BLaER1 treated with 17β-estradiol and CSF1 and Interleukin-3, amounts not matched to agents 10 nM and 100 nM (cell line): Measurements from ENCODE around the gene MAPK1.

Experiments used
- H3K27ac ChIP-seq, 11 experiments: shearing (Covaris generic); formaldehyde crosslinking; 2 replicates each; pipeline ENCODE4 v1.8.1; 2022
- H3K27me3 ChIP-seq, 11 experiments: shearing (Covaris generic); formaldehyde crosslinking; 2 replicates each; pipeline ENCODE4 v1.8.1; 2022
- H3K36me3 ChIP-seq, 11 experiments: shearing (Covaris generic); formaldehyde crosslinking; 2 replicates each; pipeline ENCODE4 v1.8.1; 2022
- H3K4me1 ChIP-seq, 10 experiments: shearing (Covaris generic); formaldehyde crosslinking; 2 replicates each; pipeline ENCODE4 v1.8.1; 2022
- H3K4me2 ChIP-seq, 11 experiments: shearing (Covaris generic); formaldehyde crosslinking; 2 replicates each; pipeline ENCODE4 v1.8.1; 2022
- H3K4me3 ChIP-seq, 10 experiments: shearing (Covaris generic); formaldehyde crosslinking; 2 replicates each; pipeline ENCODE4 v1.8.1; 2022
- H3K9ac ChIP-seq, 11 experiments: shearing (Covaris generic); formaldehyde crosslinking; 2 replicates each; pipeline ENCODE4 v1.8.1; 2022
- H3K9me3 ChIP-seq, 11 experiments: shearing (Covaris generic); formaldehyde crosslinking; replicated peaks in 1 of 11; 2 replicates each; pipeline ENCODE4 v1.8.1; 2022
- H4K20me1 ChIP-seq, 11 experiments: shearing (Covaris generic); formaldehyde crosslinking; 2 replicates each; pipeline ENCODE4 v1.8.1; 2022
- Cebpa-rat ChIP-seq, 11 experiments: shearing (Covaris generic); IDR thresholded peaks; 2 replicates each; pipeline ENCODE4 v1.8.1; 2022

The MAPK1 gene

GRCh38 chr22:21862386-21863245, 4.8 kb downstream of the MAPK1 start:
- H3K4me2 ChIP-seq, result peak overlapping the region; percentile 32 to 96 (median 85)
- TF ChIP-seq Cebpa-rat (IDR thresholded peaks at IDR 0.05), result no peak; a peak in 1 of 22 replicates
- peaks cover 90 to 98% (median 96%) of the 10 kb centered on the region in 11 experiments for H4K20me1 ChIP-seq
- H3K9ac ChIP-seq, result no peak overlapping the region
- peaks cover 69 to 85% (median 80%) of the 10 kb centered on the region in 10 experiments for H3K4me1 ChIP-seq
- no peaks in the 10 kb centered on the region for H3K9me3 ChIP-seq
- H3K27ac ChIP-seq, result peak overlapping the region in 5 of 11 experiments; percentile 11 to 49 (median 14); a peak in 7 of 22 replicates
- H3K36me3 ChIP-seq, result peaks cover 0 to 21% (median 10%) of the 10 kb centered on the region in 11 experiments; a peak in 8 of 22 replicates
- H3K4me3 ChIP-seq, result no peak overlapping the region
- H3K27me3 ChIP-seq, result no peaks in the 10 kb centered on the region

- peak overlapping the region in 1 of 11 experiments; percentile 31; a peak in 3 of 22 replicates for H3K9ac ChIP-seq
- peak overlapping the region; percentile 32 to 96 (median 85); a peak in 21 of 22 replicates for H3K4me2 ChIP-seq
- peaks cover 0 to 29% (median 13%) of the 10 kb centered on the region in 11 experiments; a peak in 11 of 22 replicates for H3K36me3 ChIP-seq
- H3K27ac ChIP-seq, result peak overlapping the region in 9 of 11 experiments; percentile 5 to 49 (median 20); a peak in 9 of 22 replicates
- TF ChIP-seq Cebpa-rat (IDR thresholded peaks at IDR 0.05), result no peak; a peak in 1 of 22 replicates
- no peaks in the 10 kb centered on the region for H3K27me3 ChIP-seq
- peaks cover 72 to 91% (median 81%) of the 10 kb centered on the region in 10 experiments for H3K4me1 ChIP-seq
- H3K9me3 ChIP-seq, result no peaks in the 10 kb centered on the region
- no peak overlapping the region for H3K4me3 ChIP-seq
- peaks cover 98 to 100% (median 100%) of the 10 kb centered on the region in 11 experiments for H4K20me1 ChIP-seq
Measured at GRCh38 chr22:21861851-21862250, 5.6 kb downstream of the MAPK1 start.

GRCh38 chr22:21861264-21861848, 6.1 kb downstream of the MAPK1 start:
- Histone ChIP-seq H3K9ac (peak overlapping the region in 1 of 11 experiments; percentile 31; a peak in 3 of 22 replicates), H3K4me3 (no peak overlapping the region), H3K36me3 (peaks cover 0 to 33% (median 13%) of the 10 kb centered on the region in 11 experiments; a peak in 11 of 22 replicates), H3K27ac (peak overlapping the region in 9 of 11 experiments; percentile 5 to 49 (median 20); a peak in 11 of 22 replicates), H3K4me1 (peaks cover 76 to 96% (median 82%) of the 10 kb centered on the region in 10 experiments), H3K4me2 (peak overlapping the region; percentile 32 to 96 (median 85)), H3K27me3 (no peaks in the 10 kb centered on the region), H3K9me3 (no peaks in the 10 kb centered on the region), H4K20me1 (peaks cover 99 to 100% (median 100%) of the 10 kb centered on the region in 11 experiments)
- TF ChIP-seq Cebpa-rat (IDR thresholded peaks at IDR 0.05), result no peak

- H4K20me1 ChIP-seq, result peaks cover 99 to 100% (median 100%) of the 10 kb centered on the region in 11 experiments
- H3K9ac ChIP-seq, result peak overlapping the region in 1 of 11 experiments; percentile 7; a peak in 2 of 22 replicates
- H3K4me2 ChIP-seq, result peak overlapping the region; percentile 32 to 96 (median 85); a peak in 21 of 22 replicates
- no peak for TF ChIP-seq Cebpa-rat (IDR thresholded peaks at IDR 0.05)
- H3K9me3 ChIP-seq, result no peaks in the 10 kb centered on the region
- H3K4me3 ChIP-seq, result no peak overlapping the region
- peaks cover 0 to 36% (median 13%) of the 10 kb centered on the region in 11 experiments; a peak in 11 of 22 replicates for H3K36me3 ChIP-seq
- peaks cover 78 to 100% (median 87%) of the 10 kb centered on the region in 10 experiments for H3K4me1 ChIP-seq
- H3K27me3 ChIP-seq, result no peaks in the 10 kb centered on the region
- H3K27ac ChIP-seq, result peak overlapping the region in 1 of 11 experiments; percentile 22; a peak in 2 of 22 replicates
Measured at GRCh38 chr22:21860491-21861039, 6.9 kb downstream of the MAPK1 start.

GRCh38 chr22:21858025-21858764, 9.2 kb downstream of the MAPK1 start:
- H3K36me3 ChIP-seq, result peaks cover 3 to 46% (median 21%) of the 10 kb centered on the region in 11 experiments; a peak in 19 of 22 replicates

GRCh38 chr22:21857481-21857914, 9.9 kb downstream of the MAPK1 start:
- no peak overlapping the region for H3K9ac ChIP-seq
- H3K4me3 ChIP-seq, result no peak overlapping the region
- H3K27me3 ChIP-seq, result no peaks in the 10 kb centered on the region
- H3K4me1 ChIP-seq, result peaks cover 47 to 79% (median 63%) of the 10 kb centered on the region in 10 experiments
- peaks cover 0 to 8% (median 4%) of the 10 kb centered on the region in 11 experiments; a peak in 10 of 22 replicates for H3K9me3 ChIP-seq
- peaks cover 98 to 100% (median 100%) of the 10 kb centered on the region in 11 experiments for H4K20me1 ChIP-seq
- H3K4me2 ChIP-seq, result peak overlapping the region in 5 of 11 experiments; percentile 10 to 96 (median 35); a peak in 8 of 22 replicates
- peaks cover 8 to 53% (median 28%) of the 10 kb centered on the region in 11 experiments for H3K36me3 ChIP-seq
- H3K27ac ChIP-seq, result no peak overlapping the region
- no peak for TF ChIP-seq Cebpa-rat (IDR thresholded peaks at IDR 0.05)

More at GRCh38 chr22:21858025-21858764, 9.2 kb downstream of the MAPK1 start:
- no peaks in the 10 kb centered on the region for H3K27me3 ChIP-seq
- peak overlapping the region in 5 of 11 experiments; percentile 10 to 96 (median 35); a peak in 9 of 22 replicates for H3K4me2 ChIP-seq
- peaks cover 54 to 84% (median 69%) of the 10 kb centered on the region in 10 experiments for H3K4me1 ChIP-seq
- H3K4me3 ChIP-seq, result no peak overlapping the region
- peaks cover 98 to 100% (median 100%) of the 10 kb centered on the region in 11 experiments for H4K20me1 ChIP-seq
- TF ChIP-seq Cebpa-rat (IDR thresholded peaks at IDR 0.05), result no peak
- peaks cover 0 to 1% (median 0%) of the 10 kb centered on the region in 11 experiments; a peak in 2 of 22 replicates for H3K9me3 ChIP-seq
- no peak overlapping the region for H3K9ac ChIP-seq
- H3K27ac ChIP-seq, result peak overlapping the region in 1 of 11 experiments; percentile 25; a peak in 1 of 22 replicates

GRCh38 chr22:21856868-21857267, 10.6 kb downstream of the MAPK1 start:
- peaks cover 0 to 14% (median 10%) of the 10 kb centered on the region in 11 experiments; a peak in 12 of 22 replicates for H3K9me3 ChIP-seq
- H3K4me2 ChIP-seq, result peak overlapping the region in 5 of 11 experiments; percentile 18 to 96 (median 66); a peak in 7 of 22 replicates
- H3K4me3 ChIP-seq, result no peak overlapping the region
- peaks cover 92 to 100% (median 100%) of the 10 kb centered on the region in 11 experiments for H4K20me1 ChIP-seq
- no peak for TF ChIP-seq Cebpa-rat (IDR thresholded peaks at IDR 0.05)
- no peak overlapping the region for H3K27ac ChIP-seq
- no peaks in the 10 kb centered on the region for H3K27me3 ChIP-seq
- no peak overlapping the region for H3K9ac ChIP-seq
- H3K36me3 ChIP-seq, result peaks cover 15 to 60% (median 34%) of the 10 kb centered on the region in 11 experiments
- H3K4me1 ChIP-seq, result peaks cover 41 to 73% (median 56%) of the 10 kb centered on the region in 10 experiments
